NB4 (cell line): ENCODE data around the gene SLC35F6.

Experiments
- CTCF ChIP-seq: IDR thresholded peaks from one replicate; pipeline ENCODE4 v1.5.1; 2012; ENCODE audit warnings: low read depth, low read length
- POLR2A ChIP-seq: IDR thresholded peaks from 2 replicates; pipeline ENCODE4 v1.6.1; 2011; ENCODE audit warnings: mild to moderate bottlenecking; ENCODE audit not compliant: insufficient read length; ENCODE audit errors: extremely low read depth

GRCh38 chr2:26739514-26739913 lies 24.6 kb upstream of the SLC35F6 start:
- TF ChIP-seq CTCF: no peak
- TF ChIP-seq POLR2A: no peak
